Measurements from ENCODE around the gene TMEM167B. TPM values are rescaled to one million over a fixed set of nuclear protein-coding genes. Genes with fewer than 3 reads are reported as not detected.

TMEM167B gene
- total RNA-seq, 1 donor from 2014 or later = 29.9 TPM

DNA sequence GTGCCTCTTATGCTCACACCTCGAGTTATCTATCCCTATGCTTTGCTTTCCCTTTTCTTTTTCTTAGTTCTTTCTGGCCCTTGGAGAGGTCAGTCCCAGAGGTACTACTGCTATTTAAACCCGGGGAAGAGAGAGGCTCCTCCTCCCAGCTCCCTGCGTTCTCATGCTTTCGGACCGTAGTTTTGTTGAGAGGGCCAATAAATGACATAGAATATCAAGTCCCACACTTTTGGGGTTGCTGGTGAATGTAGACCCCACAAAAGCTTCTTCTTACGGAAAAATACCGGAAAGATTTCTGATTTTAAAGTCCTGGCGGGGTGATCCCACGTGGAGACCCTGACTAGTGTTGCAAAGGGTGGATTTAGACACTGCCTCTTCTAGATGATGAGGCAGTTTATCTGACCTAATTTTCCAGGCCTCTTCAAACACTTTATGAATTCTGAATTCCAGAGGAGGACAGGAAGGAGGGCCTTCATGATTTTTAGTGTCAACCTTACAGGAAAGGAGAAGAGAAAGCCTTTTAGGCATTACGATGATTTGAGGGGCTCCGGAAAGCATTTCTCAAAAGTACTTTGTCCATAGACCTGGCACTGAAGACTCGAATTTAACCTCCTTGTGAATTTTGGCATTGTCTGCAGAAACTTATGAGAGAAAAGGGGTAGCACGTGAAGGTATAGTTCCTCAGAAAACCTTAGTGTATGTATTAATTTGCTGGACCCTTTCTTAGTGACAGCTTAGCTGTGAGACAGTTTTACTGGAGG, 694 bp downstream of the TMEM167B start:
- Mint-ChIP-seq H3K4me3 (ENCODE audit: low read depth) (peak overlapping the region; percentile 99), H3K27me3 (ENCODE audit: low read depth) (no peaks in the 10 kb centered on the region), H3K36me3 (ENCODE audit: low read depth) (peaks cover 31% of the 10 kb centered on the region), H3K9me3 (no peaks in the 10 kb centered on the region), H3K27ac (peak overlapping the region; percentile 96), H3K4me1 (ENCODE audit: low read depth) (peaks cover 25% of the 10 kb centered on the region)
- no peak for DNase-seq (ENCODE audit: low spot score)
- intact Hi-C loops (cut with micrococcal nuclease) = loop anchor here (1.0 to 2.0 kb wide), 3 partner anchors 15 to 128 kb away; partner anchors contain the start of genes CLCC1, TAF13 and WDR47

GRCh38 chr1:109091839-109092193, 1.3 kb downstream of the TMEM167B start:
- intact Hi-C loops (cut with micrococcal nuclease) = loop anchor here (1.0 to 2.0 kb wide), 3 partner anchors 16 to 129 kb away; partner anchors contain the start of genes CLCC1, TAF13 and WDR47
- peaks cover 31% of the 10 kb centered on the region for H3K36me3 Mint-ChIP-seq (ENCODE audit: low read depth)
- no peaks in the 10 kb centered on the region for H3K27me3 Mint-ChIP-seq (ENCODE audit: low read depth)
- peak overlapping the region; percentile 99 for H3K4me3 Mint-ChIP-seq (ENCODE audit: low read depth)
- H3K4me1 Mint-ChIP-seq (ENCODE audit: low read depth) = peaks cover 25% of the 10 kb centered on the region
- no peaks in the 10 kb centered on the region for H3K9me3 Mint-ChIP-seq
- H3K27ac Mint-ChIP-seq = peak overlapping the region; percentile 96
- DNase-seq (ENCODE audit: low spot score) = no peak

DNA sequence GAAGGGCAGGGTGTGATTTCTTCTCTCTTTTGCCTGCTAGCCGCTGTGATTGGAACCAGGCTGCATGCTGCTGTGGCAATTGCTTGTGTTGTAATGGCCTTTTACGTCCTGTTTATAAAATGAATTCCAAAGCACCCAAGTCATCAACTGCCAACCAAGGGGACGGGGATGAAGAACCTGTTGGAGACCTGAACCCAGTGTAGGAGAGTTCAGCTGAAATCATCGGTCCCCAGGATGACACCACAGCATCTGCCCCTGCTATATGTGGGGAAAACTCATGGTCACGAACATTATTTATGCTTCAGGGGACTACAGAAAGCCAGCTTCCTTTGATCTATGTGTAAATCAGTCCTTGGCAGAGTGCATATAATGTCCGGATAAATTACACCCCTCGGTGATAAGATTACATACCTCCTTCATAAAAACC, 3.8 kb downstream of the TMEM167B start:
- intact Hi-C loops (cut with micrococcal nuclease) = no loop called here
- DNase-seq (ENCODE audit: low spot score) = no peak
- peaks cover 25% of the 10 kb centered on the region for H3K4me1 Mint-ChIP-seq (ENCODE audit: low read depth)
- H3K36me3 Mint-ChIP-seq (ENCODE audit: low read depth) = peaks cover 31% of the 10 kb centered on the region
- H3K4me3 Mint-ChIP-seq (ENCODE audit: low read depth) = no peak overlapping the region
- H3K27me3 Mint-ChIP-seq (ENCODE audit: low read depth) = no peaks in the 10 kb centered on the region
- H3K27ac Mint-ChIP-seq = no peak overlapping the region
- no peaks in the 10 kb centered on the region for H3K9me3 Mint-ChIP-seq

DNA sequence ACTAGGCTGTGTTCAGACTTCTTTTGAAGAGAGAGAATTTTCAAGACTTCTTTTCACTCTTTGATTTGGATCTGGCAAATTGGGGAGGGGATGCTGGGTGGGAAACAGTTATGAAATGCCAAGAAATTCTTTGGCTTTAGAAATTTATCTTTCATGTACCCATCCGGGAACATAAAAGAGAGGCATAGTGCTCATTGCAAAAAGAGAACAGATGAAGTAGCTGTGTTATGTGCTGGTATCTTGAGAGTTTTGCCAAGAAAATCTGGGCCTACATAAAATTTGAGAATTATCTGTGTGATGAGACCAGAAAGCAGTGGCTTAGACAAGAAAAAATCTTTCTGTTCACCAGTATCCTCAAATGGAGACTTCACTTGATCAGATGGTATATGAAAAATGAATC, 4.3 kb downstream of the TMEM167B start:
- Mint-ChIP-seq H3K27ac (no peak overlapping the region), H3K27me3 (ENCODE audit: low read depth) (no peaks in the 10 kb centered on the region), H3K4me1 (ENCODE audit: low read depth) (peaks cover 25% of the 10 kb centered on the region), H3K4me3 (ENCODE audit: low read depth) (no peak overlapping the region), H3K9me3 (no peaks in the 10 kb centered on the region), H3K36me3 (ENCODE audit: low read depth) (peaks cover 32% of the 10 kb centered on the region)
- intact Hi-C loops (cut with micrococcal nuclease) = no loop called here
- no peak for DNase-seq (ENCODE audit: low spot score)

GRCh38 chr1:109095631-109096030, 5.1 kb downstream of the TMEM167B start:
- intact Hi-C loops (cut with micrococcal nuclease) = no loop called here
- DNase-seq (ENCODE audit: low spot score) = no peak
- Mint-ChIP-seq H3K4me1 (ENCODE audit: low read depth) (peaks cover 19% of the 10 kb centered on the region), H3K27ac (no peak overlapping the region), H3K9me3 (no peaks in the 10 kb centered on the region), H3K4me3 (ENCODE audit: low read depth) (no peak overlapping the region), H3K27me3 (ENCODE audit: low read depth) (no peaks in the 10 kb centered on the region), H3K36me3 (ENCODE audit: low read depth) (peaks cover 37% of the 10 kb centered on the region)

GRCh38 chr1:109096120-109096519, 5.6 kb downstream of the TMEM167B start:
- Mint-ChIP-seq H3K27ac (no peak overlapping the region), H3K4me1 (ENCODE audit: low read depth) (peaks cover 19% of the 10 kb centered on the region), H3K4me3 (ENCODE audit: low read depth) (no peak overlapping the region), H3K27me3 (ENCODE audit: low read depth) (no peaks in the 10 kb centered on the region), H3K9me3 (no peaks in the 10 kb centered on the region), H3K36me3 (ENCODE audit: low read depth) (peaks cover 42% of the 10 kb centered on the region)
- DNase-seq (ENCODE audit: low spot score) = no peak
- intact Hi-C loops (cut with micrococcal nuclease) = no loop called here

- Mint-ChIP-seq H3K36me3 (ENCODE audit: low read depth) (peaks cover 31% of the 10 kb centered on the region), H3K27me3 (ENCODE audit: low read depth) (no peaks in the 10 kb centered on the region), H3K4me3 (ENCODE audit: low read depth) (peak overlapping the region; percentile 99), H3K9me3 (no peaks in the 10 kb centered on the region), H3K4me1 (ENCODE audit: low read depth) (peaks cover 3% of the 10 kb centered on the region), H3K27ac (peak overlapping the region; percentile 94)
- DNase-seq (ENCODE audit: low spot score) = peak; percentile 95
- intact Hi-C loops (cut with micrococcal nuclease) = loop anchor here (1.0 to 5.0 kb wide), 4 partner anchors 10 to 92 kb away; partner anchors contain the start of gene TMEM167B
These were observed 9.6 kb downstream of the TMEM167B start for GRCh38 chr1:109099938-109100773.

DNA sequence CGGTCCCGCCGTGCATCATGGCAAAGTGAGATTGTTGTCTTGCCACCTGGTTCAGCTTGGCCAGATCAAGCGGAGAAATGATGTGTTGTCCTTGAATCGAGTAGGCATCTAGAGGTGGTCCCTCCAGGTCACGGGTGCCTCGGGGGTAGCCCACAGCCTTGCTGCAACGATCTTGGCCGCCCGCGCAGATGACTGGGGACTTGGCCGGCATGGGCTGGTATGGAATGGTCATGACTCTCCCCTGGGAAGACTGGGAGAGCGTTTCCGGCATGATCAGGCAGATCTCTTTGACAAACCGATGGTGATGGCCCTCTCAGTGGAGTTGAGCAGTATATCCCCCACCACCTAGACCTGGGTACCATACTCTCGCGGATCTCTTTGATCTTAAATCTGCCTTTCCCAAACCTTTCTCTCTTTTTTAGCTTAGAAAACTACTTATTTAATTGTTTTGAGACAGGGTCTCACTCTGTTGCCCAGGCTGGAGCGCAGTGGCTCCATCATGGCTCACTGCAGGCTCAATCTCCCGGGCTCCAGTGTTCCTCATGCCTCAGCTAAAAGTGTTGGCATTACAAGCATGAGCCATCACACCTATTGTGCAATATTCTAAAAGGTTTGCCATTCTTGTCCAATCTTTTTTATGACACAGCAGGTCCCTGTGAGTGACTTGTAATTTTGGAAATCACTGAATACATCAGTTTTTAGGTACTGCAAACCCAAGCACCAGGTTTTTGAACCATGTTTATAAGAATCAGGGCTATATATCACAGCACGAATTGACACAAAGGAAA, 14.0 kb downstream of the TMEM167B start:
- H3K4me3 Mint-ChIP-seq (ENCODE audit: low read depth) = no peak overlapping the region
- H3K27ac Mint-ChIP-seq = no peak overlapping the region
- H3K4me1 Mint-ChIP-seq (ENCODE audit: low read depth) = peaks cover 3% of the 10 kb centered on the region
- H3K27me3 Mint-ChIP-seq (ENCODE audit: low read depth) = peaks cover 8% of the 10 kb centered on the region
- no peak for DNase-seq (ENCODE audit: low spot score)
- no peaks in the 10 kb centered on the region for H3K9me3 Mint-ChIP-seq
- peaks cover 27% of the 10 kb centered on the region for H3K36me3 Mint-ChIP-seq (ENCODE audit: low read depth)
- intact Hi-C loops (cut with micrococcal nuclease) = loop anchor here (5.0 kb wide), 1 partner anchor 88 kb away; no protein-coding TSS in a partner anchor

DNA sequence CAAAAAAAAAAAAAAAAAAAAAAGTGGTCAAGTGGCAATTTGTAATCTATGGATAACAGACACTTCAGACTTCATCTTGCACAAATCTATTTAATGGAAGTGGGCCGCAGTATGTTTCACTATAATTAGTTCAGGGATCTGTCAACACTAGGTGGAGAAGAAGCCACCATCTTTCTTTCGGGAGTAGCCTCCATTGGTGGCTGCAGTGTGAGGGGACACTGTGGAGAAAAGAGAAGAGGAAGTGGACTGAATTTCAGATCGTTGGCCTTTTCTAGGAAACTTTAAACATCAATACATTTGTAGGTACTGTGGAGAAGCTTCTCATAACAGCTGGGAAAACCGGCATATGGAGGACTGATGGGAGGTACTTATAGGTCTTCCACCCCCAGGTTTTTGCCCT, 15.3 kb downstream of the TMEM167B start:
- Mint-ChIP-seq H3K27ac (no peak overlapping the region), H3K4me3 (ENCODE audit: low read depth) (no peak overlapping the region), H3K36me3 (ENCODE audit: low read depth) (peaks cover 19% of the 10 kb centered on the region), H3K4me1 (ENCODE audit: low read depth) (peaks cover 3% of the 10 kb centered on the region), H3K9me3 (no peaks in the 10 kb centered on the region), H3K27me3 (ENCODE audit: low read depth) (peaks cover 16% of the 10 kb centered on the region)
- no peak for DNase-seq (ENCODE audit: low spot score)
- intact Hi-C loops (cut with micrococcal nuclease) = no loop called here

GRCh38 chr1:109107785-109108184, 17.2 kb downstream of the TMEM167B start:
- no peak overlapping the region for H3K4me3 Mint-ChIP-seq (ENCODE audit: low read depth)
- H3K36me3 Mint-ChIP-seq (ENCODE audit: low read depth) = peaks cover 7% of the 10 kb centered on the region
- intact Hi-C loops (cut with micrococcal nuclease) = no loop called here
- peaks cover 8% of the 10 kb centered on the region for H3K4me1 Mint-ChIP-seq (ENCODE audit: low read depth)
- H3K27me3 Mint-ChIP-seq (ENCODE audit: low read depth) = peaks cover 24% of the 10 kb centered on the region
- no peak for DNase-seq (ENCODE audit: low spot score)
- no peak overlapping the region for H3K27ac Mint-ChIP-seq
- no peaks in the 10 kb centered on the region for H3K9me3 Mint-ChIP-seq

DNA sequence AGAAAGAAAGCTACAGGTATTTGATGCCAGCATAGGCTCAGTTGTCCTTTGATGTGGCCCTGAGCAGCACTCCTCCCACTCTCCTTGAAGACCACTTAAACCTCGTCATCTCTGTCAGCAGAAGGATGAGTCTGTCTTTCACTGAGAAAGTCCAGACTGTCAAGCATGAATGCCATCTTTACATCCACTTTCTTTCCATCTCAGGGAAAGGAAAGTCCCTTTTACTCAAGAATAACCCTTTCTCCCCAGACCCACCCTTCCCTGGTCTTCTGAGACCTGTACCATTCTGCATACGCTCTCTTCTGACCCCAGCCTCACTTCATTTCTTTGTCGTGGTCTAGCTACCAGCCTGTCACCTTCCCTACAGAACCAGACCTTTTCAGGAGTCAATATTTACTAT, 19.3 kb downstream of the TMEM167B start:
- intact Hi-C loops (cut with micrococcal nuclease) = loop anchor here (5.0 to 10.0 kb wide), 4 partner anchors 102 to 425 kb away; partner anchors contain the start of genes CLCC1, GPR61, PRPF38B and SARS1
- Mint-ChIP-seq H3K27ac (no peak overlapping the region), H3K4me3 (ENCODE audit: low read depth) (no peak overlapping the region), H3K36me3 (ENCODE audit: low read depth) (no peaks in the 10 kb centered on the region), H3K9me3 (no peaks in the 10 kb centered on the region), H3K27me3 (ENCODE audit: low read depth) (peaks cover 26% of the 10 kb centered on the region), H3K4me1 (ENCODE audit: low read depth) (peaks cover 23% of the 10 kb centered on the region)
- no peak for DNase-seq (ENCODE audit: low spot score)

DNA sequence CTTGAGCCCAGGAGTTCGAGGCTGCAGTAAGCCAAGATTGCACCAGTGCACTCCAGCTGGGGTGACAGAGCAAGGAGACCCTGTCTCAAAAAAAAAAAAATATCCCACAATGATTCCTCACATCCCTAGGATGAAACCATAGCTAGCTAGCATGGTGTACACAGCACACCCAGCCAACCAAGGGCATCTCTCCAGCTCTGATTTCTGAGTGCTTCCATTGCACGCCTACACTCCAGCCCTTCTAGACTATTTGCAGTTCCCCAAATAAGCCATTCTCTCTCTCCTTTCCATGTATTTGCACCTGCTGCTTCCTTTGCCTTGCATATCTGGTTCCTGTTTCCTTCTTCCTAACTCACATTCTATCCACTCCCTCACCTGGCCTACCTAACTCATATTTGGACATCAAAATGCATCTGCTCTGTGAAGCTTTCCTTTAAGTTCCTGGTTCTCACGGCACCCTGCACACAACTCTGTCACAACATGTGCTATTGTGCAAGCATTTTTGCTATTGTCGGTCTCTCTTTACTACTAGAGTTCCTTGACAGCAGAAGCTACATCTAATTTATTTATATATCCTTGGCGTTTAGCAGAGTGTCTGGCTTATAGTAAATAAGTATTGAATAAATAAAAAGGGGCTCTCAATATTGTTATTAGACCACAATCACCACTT, 21.0 kb downstream of the TMEM167B start:
- Mint-ChIP-seq H3K36me3 (ENCODE audit: low read depth) (peaks cover 2% of the 10 kb centered on the region), H3K4me1 (ENCODE audit: low read depth) (peaks cover 36% of the 10 kb centered on the region), H3K27me3 (ENCODE audit: low read depth) (peaks cover 26% of the 10 kb centered on the region), H3K9me3 (no peaks in the 10 kb centered on the region), H3K27ac (no peak overlapping the region), H3K4me3 (ENCODE audit: low read depth) (no peak overlapping the region)
- intact Hi-C loops (cut with micrococcal nuclease) = loop anchor here (1.0 to 10.0 kb wide), 7 partner anchors 11 to 423 kb away; partner anchors contain the start of genes CLCC1, GPR61, PRPF38B and SARS1
- no peak for DNase-seq (ENCODE audit: low spot score)

Data from activated T-helper 2 cell treated with anti-CD3 and anti-CD28 coated beads, Interferon-gamma antibody, Interleukin-2, Interleukin-4, amounts not matched to agents 10 μg/mL and 5 μg/mL and 100 μg/mL, durations not matched to agents 14 hours and 24 hours and 36 hours (primary cell).